Stimulated activated CD8-positive, alpha-beta memory T cell treated with anti-CD3 and anti-CD28 coated beads, Interleukin-7, amount 100 ng/mL, for 24 hours (primary cell): ENCODE results near the gene DBNL.

Source experiments
- DNase-seq: peaks from one replicate; pipeline ENCODE4 v3.0.0-alpha.2; 2020; ENCODE audit warnings: low read depth

DBNL gene

GRCh38 chr7:44043902-44044301, 600 bp upstream of the DBNL start:
- DNase-seq, result no peak

- no peak for DNase-seq
Observed at GRCh38 chr7:44045226-44046014, 918 bp downstream of the DBNL start.

- DNase-seq, result no peak
Observed at GRCh38 chr7:44046321-44047061, 2.0 kb downstream of the DBNL start.

DNA sequence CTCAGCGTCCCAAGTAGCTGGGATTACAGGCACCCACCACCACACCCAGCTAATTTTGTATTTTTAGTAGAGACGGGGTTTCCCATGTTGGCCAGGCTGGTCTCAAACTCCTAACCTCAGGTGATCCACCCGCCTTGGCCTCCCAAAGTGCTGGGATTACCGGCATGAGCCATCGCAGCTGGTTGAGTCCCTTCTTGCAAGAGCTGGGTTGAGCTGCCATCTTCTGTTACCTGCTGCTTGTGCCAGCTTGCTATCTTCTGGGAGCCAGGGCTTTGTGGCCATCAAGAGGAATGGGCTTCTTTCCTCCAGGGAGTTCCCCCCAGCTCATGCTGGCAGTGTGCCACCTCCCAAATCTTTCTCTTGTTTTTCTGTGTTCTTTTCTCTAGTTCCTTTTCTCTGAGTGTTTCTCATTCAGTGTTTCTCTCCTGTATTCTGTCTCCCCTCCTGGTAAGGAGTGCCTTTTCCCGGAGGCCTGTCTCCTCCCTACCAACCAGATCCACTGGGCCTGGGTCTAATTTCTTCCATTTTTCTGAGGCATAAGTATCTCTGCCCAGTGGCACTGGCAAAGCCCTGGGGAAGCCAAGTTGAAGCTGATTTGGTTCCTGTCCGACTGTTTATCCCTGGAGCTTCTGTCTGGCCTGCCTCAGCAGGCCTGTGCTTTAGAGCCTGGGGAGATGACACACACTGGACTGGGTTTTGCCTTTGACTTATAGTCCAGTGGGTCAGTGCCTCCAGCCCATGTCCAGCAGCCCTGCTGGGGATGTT, 3.7 kb downstream of the DBNL start:
- no peak for DNase-seq

DNA sequence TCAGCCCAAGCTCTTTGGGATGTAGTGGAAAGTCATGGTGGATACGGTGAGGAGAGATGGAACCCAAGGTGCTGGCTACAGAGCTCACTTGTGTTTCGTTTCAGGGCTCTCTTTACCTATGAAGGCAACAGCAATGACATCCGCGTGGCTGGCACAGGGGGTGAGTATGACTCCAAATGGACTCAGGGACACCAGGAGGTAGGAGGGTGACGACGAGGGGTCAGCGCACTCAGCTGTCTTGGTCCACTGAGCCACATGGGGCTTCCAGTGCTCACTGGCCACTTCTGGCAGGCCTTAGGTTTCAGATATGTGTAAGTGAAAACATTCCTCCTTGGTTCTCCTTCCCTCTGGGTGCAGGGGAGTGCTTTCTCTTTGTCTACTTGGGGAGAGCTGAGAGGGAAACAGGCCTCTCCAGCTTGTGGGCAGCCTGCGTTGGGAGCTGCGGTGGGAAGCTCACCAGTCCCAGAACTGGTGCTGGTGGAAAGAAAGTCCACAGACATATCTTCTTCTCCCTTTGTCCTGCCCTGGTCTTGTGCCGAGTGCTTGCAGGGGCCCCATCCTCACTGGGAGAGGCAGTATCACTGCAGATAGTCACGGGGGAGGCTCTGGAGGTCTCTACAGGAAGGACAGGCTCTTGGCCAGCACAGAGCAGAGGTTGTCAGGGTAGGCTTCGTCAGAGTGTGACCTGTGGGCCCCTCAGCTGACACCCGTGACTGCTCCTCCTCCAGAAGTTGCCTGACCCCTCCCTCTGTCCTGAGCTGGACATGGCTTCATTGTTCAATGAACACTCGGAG, 5.8 kb downstream of the DBNL start:
- DNase-seq, result no peak

GRCh38 chr7:44050915-44051560, 6.5 kb downstream of the DBNL start:
- no peak for DNase-seq

- no peak for DNase-seq
Observed at GRCh38 chr7:44051611-44052220, 7.2 kb downstream of the DBNL start.

DNA sequence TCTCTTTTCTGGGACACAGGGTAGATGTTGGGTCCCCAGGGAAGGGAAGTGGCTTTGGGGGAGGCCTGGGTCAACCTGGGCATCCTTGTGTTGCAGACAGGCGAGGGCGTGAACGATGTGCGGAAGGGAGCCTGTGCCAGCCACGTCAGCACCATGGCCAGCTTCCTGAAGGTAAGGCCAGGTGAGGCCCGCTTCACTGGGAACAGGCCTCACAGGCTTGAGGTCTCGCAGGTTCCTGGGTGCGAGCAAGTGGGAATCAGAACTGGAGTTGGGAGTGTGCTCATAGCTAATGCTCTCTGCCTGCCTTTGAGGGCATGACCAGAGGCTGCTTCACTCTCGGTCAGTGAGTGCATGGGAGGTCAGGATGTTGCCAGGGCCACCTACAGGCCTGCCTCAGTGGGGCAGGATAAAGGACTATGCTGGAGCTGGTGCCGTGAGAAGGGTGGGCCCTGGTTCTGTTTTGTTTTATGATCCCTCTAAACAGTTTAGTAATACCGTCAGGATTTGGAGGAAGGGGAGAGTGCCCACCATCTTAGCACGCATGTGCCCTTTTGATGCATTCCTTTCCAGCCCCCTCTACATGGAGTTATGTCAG, 8.4 kb downstream of the DBNL start:
- DNase-seq, result no peak

DNA sequence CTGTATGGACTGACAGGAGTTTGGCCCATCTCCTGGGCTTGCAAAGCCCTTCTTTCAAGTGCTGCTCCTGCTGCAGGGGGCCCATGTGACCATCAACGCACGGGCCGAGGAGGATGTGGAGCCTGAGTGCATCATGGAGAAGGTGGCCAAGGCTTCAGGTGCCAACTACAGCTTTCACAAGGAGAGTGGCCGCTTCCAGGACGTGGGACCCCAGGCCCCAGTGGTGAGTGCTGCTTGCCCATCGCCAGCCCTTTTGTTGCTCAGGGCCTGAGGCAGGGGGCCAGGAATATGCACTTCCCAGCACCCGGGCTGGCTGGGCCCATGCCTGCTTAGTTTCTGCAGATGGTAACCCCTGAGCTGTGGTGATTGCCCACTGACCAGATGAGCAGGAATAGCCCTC, 12.2 kb downstream of the DBNL start:
- DNase-seq, result no peak

GRCh38 chr7:44057181-44057848, 12.8 kb downstream of the DBNL start:
- DNase-seq, result no peak

DNA sequence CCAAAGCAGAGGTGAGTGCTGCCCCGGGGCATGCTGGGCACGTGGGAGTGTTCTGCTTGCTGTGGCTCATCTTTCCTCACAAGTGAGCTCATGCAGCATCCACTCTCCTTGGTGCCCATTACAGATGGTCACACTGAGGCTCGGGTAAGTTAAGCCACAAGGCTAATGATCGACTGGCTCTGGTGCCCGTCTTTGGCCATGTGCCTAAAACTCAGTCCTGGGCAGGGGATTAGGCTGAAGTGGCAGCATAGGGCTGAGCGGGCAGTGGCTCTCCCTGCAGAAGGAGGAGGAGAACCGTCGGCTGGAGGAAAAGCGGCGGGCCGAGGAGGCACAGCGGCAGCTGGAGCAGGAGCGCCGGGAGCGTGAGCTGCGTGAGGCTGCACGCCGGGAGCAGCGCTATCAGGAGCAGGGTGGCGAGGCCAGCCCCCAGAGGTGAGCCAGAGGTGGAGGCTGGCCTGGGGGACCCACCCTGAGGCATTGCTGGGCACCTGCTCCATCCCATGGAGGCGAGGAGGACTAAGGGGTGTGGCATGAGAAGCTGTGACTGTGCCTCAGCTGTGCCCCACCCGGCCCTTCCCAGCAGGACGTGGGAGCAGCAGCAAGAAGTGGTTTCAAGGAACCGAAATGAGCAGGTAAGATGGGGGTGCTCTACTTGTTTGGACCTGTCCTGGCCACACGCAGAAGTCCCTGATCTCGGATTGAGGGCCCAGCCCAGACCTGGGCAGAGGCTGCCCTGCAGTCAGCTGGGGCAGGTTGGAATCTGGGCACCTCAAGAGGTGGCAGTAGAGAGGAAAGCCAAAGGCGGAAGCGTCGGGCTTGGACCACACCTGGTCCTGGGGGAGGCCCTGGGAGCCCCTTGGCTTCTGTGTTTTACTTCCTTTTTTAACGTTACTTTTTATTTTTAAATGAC, 13.6 kb downstream of the DBNL start:
- DNase-seq, result no peak

GRCh38 chr7:44058759-44059218, 14.3 kb downstream of the DBNL start:
- no peak for DNase-seq

- no peak for DNase-seq
Observed at GRCh38 chr7:44059219-44060090, 15.0 kb downstream of the DBNL start.

DNA sequence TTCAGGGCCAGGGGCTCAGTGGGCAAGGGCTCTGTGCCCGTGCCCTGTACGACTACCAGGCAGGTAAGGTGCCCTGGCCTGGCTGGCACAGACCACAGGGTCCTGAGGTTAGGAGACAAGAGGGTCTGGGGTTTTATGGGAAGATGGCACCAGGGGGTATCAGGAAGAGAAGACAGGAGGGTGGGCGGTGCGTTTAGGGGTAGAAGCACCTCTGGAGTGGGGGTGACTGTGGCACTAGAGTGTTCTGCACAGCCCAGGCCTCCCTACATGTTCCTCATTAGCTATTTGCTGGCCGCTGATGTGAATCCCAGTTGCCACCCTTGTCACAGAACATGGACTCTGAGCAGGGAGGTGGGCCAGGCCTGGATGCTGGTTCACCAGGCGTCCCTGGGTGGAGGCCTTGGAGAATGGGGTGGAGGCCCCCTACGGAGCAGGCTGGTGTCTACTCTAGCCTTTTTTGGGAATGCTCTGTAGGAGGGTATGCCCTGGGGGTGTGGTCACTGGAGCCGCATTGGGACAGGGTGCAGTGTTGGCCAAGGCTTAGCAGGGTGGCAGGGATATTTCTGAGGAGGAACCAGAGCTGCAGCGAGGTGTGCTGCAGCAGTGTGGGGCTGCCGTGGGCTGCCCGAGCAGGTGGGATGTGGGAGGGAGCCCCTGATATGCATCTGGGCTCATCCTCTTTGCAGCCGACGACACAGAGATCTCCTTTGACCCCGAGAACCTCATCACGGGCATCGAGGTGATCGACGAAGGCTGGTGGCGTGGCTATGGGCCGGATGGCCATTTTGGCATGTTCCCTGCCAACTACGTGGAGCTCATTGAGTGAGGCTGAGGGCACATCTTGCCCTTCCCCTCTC, 15.8 kb downstream of the DBNL start:
- no peak for DNase-seq

DNA sequence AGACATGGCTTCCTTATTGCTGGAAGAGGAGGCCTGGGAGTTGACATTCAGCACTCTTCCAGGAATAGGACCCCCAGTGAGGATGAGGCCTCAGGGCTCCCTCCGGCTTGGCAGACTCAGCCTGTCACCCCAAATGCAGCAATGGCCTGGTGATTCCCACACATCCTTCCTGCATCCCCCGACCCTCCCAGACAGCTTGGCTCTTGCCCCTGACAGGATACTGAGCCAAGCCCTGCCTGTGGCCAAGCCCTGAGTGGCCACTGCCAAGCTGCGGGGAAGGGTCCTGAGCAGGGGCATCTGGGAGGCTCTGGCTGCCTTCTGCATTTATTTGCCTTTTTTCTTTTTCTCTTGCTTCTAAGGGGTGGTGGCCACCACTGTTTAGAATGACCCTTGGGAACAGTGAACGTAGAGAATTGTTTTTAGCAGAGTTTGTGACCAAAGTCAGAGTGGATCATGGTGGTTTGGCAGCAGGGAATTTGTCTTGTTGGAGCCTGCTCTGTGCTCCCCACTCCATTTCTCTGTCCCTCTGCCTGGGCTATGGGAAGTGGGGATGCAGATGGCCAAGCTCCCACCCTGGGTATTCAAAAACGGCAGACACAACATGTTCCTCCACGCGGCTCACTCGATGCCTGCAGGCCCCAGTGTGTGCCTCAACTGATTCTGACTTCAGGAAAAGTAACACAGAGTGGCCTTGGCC, 16.6 kb downstream of the DBNL start:
- DNase-seq, result no peak

DNA sequence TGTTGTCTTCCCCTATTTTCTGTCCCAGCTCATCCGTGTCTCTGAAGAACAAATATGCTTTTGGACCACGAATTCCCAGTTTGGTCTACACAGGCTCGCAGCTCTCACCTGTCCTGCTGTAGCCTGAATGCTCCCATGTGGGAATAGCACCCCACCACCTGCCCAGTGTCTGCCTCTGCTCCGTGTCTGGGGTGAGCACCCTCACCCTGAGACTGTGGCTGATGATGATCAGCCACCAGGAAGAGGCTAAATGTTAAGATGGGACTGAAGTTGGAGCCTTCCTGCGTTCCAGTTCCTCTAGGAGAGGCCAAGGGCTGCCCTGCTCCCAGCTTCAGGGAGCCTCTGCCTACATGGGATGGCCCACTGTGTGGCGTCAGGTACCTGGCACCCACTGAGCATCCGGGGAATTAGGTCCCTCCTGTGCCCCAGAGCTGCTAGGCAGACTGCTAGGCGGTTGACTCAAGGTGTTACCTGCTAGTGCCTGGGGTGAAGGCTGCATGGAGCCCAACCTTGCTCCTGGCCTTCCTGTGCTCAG, 17.2 kb downstream of the DBNL start:
- DNase-seq, result no peak
